NCI-H524 (cell line): ENCODE measurements around the gene PDLIM3.
"Not testable (repeated sequence)": the region's sequence is repeated elsewhere in the genome, so short reads cannot be mapped to it uniquely, and the experiment has no call there.

Experiments used
- DNase-seq, 2 experiments: peaks; one replicate each; lab custom pipeline; 2025; lab: John Stamatoyannopoulos, UW

PDLIM3 gene

GRCh38 chr4:185534866-185535611 lies at the start of gene PDLIM3:
TSS of gene PDLIM3 (minus strand) at chr4:185535507. CDS start at chr4:185535434, 73 bp downstream.
- peak; percentile 42 to 46 for DNase-seq

GRCh38 chr4:185583813-185584212 lies 48.5 kb upstream of the PDLIM3 start:
- DNase-seq = no peak

GRCh38 chr4:185582651-185583400 lies 47.5 kb upstream of the PDLIM3 start:
- no peak for DNase-seq

GRCh38 chr4:185580699-185581098 lies 45.4 kb upstream of the PDLIM3 start:
- no peak for DNase-seq

GRCh38 chr4:185578284-185578683 lies 43.0 kb upstream of the PDLIM3 start:
- DNase-seq = no peak

- DNase-seq = peak in 1 of 2 experiments; percentile 19
These were observed 41.9 kb upstream of the PDLIM3 start for GRCh38 chr4:185576962-185577950.

GRCh38 chr4:185576314-185576961 lies 41.1 kb upstream of the PDLIM3 start:
- no peak for DNase-seq

GRCh38 chr4:185573651-185574199 lies 38.4 kb upstream of the PDLIM3 start:
- peak; percentile 30 to 69 for DNase-seq

GRCh38 chr4:185570727-185571126 lies 35.4 kb upstream of the PDLIM3 start:
- no peak for DNase-seq

- no peak for DNase-seq
These were observed 32.4 kb upstream of the PDLIM3 start for GRCh38 chr4:185567381-185568376.

- no peak for DNase-seq
These were observed 31.7 kb upstream of the PDLIM3 start for GRCh38 chr4:185566972-185567371.

GRCh38 chr4:185566425-185566824 lies 31.1 kb upstream of the PDLIM3 start:
- DNase-seq = no peak

- no peak for DNase-seq
These were observed 30.4 kb upstream of the PDLIM3 start for GRCh38 chr4:185565696-185566095.

- DNase-seq = no peak
These were observed 29.0 kb upstream of the PDLIM3 start for GRCh38 chr4:185564349-185564748.

GRCh38 chr4:185562531-185562930 lies 27.2 kb upstream of the PDLIM3 start:
- no peak for DNase-seq

GRCh38 chr4:185560316-185560715 lies 25.0 kb upstream of the PDLIM3 start:
- DNase-seq = no peak

- DNase-seq = peak in 1 of 2 experiments; percentile 8
These were observed 24.6 kb upstream of the PDLIM3 start for GRCh38 chr4:185559915-185560281.

GRCh38 chr4:185559251-185559914 lies 24.1 kb upstream of the PDLIM3 start:
- not testable (repeated sequence) for DNase-seq

GRCh38 chr4:185554365-185555126 lies 19.2 kb upstream of the PDLIM3 start:
- no peak for DNase-seq
